ENCODE data around the gene ATP7B.

ATP7B gene

DNA sequence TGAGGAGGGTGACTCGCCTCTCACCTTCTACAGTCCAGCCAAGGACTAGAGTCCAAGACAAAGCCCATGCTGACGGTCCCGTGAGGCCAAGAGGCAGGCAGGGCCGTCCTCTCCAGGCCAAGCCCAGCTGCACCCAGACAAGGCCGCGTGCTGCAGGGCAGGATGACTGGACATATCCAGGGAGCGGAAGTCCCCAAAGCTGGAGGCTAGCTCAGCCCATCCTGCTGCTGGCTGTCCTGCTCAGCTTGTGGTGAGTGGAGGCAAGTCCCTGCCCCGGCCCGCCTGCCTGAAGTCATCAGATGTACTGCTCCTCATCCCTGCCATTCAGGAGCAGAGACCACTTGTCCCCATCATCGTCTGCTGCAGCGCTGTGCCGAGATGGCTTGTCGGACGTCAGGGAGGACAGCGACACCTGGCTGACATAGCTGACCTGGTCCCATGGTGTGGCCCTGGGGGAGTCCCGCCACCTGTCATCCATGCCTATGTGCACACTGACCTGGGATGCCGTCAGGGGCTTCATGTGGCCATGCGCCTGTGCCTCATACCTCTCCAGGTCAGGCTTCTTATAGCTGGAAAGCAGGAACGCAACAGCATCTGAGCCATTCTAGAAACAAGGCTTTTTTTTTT, 76.7 kb downstream of the ATP7B start:
- in situ Hi-C loops (cut with HindIII; ENCODE audit: low sequenced_read_pairs) = no loop called here
- TF ChIP-seq, protein P1, sequence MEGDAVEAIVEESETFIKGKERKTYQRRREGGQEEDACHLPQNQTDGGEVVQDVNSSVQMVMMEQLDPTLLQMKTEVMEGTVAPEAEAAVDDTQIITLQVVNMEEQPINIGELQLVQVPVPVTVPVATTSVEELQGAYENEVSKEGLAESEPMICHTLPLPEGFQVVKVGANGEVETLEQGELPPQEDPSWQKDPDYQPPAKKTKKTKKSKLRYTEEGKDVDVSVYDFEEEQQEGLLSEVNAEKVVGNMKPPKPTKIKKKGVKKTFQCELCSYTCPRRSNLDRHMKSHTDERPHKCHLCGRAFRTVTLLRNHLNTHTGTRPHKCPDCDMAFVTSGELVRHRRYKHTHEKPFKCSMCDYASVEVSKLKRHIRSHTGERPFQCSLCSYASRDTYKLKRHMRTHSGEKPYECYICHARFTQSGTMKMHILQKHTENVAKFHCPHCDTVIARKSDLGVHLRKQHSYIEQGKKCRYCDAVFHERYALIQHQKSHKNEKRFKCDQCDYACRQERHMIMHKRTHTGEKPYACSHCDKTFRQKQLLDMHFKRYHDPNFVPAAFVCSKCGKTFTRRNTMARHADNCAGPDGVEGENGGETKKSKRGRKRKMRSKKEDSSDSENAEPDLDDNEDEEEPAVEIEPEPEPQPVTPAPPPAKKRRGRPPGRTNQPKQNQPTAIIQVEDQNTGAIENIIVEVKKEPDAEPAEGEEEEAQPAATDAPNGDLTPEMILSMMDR (IDR thresholded peaks at IDR 0.05; ENCODE audit: low read depth, low read length, missing control alignments) = no peak
- H3K4me3 ChIP-seq (ENCODE audit: low read depth, low read length) = no peak overlapping the region
- no peak for DNase-seq (ENCODE audit: low read depth)

GRCh38 chr13:51933466-51934058, 77.7 kb downstream of the ATP7B start:
- no peak overlapping the region for H3K4me3 ChIP-seq (ENCODE audit: low read depth, low read length)
- no peak for DNase-seq (ENCODE audit: low read depth)
- TF ChIP-seq, protein P1 (IDR thresholded peaks at IDR 0.05; ENCODE audit: low read depth, low read length, missing control alignments) = no peak
- in situ Hi-C loops (cut with HindIII; ENCODE audit: low sequenced_read_pairs) = no loop called here

- TF ChIP-seq, protein P1 (IDR thresholded peaks at IDR 0.05; ENCODE audit: low read depth, low read length, missing control alignments) = no peak
- in situ Hi-C loops (cut with HindIII; ENCODE audit: low sequenced_read_pairs) = no loop called here
- no peak for DNase-seq (ENCODE audit: low read depth)
- H3K4me3 ChIP-seq (ENCODE audit: low read depth, low read length) = no peak overlapping the region
Measured at GRCh38 chr13:51932231-51932630, 79.0 kb downstream of the ATP7B start.

DNA sequence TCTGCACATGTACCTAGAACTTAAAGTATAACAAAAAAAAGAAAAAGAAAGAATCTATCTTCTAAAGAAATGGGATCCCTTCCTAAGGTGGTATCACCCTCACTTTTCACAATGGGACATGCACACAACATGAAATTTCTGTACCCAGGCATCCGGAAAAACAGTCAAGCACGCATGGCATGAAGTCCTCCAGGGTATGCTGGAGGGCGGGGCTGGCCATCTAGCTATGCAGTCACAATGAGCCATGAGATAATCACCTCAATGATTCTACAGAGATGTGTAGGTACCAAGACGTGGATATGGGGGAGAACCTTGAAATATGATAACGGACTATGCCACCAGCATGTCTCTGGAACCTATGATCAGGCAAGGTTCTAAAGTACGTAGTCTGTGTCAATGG, 79.6 kb downstream of the ATP7B start:
- TF ChIP-seq, protein P1 (IDR thresholded peaks at IDR 0.05; ENCODE audit: low read depth, low read length, missing control alignments) = no peak
- in situ Hi-C loops (cut with HindIII; ENCODE audit: low sequenced_read_pairs) = no loop called here
- no peak overlapping the region for H3K4me3 ChIP-seq (ENCODE audit: low read depth, low read length)
- DNase-seq (ENCODE audit: low read depth) = no peak

DNA sequence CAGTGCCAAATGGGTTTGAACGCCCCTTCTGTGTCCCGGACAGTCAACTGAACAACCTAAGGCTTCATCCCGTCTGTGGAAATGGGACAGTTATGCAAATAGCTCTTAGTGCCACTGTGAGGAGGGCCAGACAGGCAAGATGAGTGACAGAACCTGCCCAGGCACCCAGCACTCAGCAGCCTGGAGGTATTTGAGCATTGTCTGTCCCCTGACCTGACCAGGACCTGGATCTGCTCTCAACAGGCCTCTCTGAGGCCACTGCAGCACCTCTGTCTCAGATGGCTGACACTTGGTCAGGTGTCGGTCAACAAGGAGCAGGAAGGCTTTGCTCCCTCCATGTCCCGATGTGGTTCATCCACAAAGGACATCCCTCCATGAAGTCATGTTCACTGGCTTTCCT, 81.6 kb downstream of the ATP7B start:
- DNase-seq (ENCODE audit: low read depth) = no peak
- TF ChIP-seq, protein P1 (IDR thresholded peaks at IDR 0.05; ENCODE audit: low read depth, low read length, missing control alignments) = no peak
- no peak overlapping the region for H3K4me3 ChIP-seq (ENCODE audit: low read depth, low read length)
- in situ Hi-C loops (cut with HindIII; ENCODE audit: low sequenced_read_pairs) = no loop called here

DNA sequence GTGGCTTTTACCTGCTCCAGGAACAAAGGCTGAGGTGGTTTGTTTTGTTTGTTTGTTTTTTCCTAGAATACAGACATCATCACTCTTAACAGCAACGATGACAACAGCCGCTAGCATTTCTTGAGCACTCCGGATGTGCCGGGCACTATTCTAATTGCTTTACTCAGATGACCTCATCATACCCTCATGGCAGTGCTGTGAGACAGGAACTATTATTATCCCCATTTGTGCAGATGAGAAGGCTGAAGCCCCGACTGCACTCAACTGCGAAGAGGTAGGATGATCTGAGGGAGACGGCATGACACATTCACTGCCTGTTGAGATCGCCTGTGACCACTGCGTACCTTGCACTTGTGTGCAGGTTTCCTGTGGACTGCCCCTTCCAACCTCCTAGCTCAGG, 83.0 kb downstream of the ATP7B start:
- DNase-seq (ENCODE audit: low read depth) = no peak
- no peak overlapping the region for H3K4me3 ChIP-seq (ENCODE audit: low read depth, low read length)
- in situ Hi-C loops (cut with HindIII; ENCODE audit: low sequenced_read_pairs) = no loop called here
- TF ChIP-seq, protein P1 (IDR thresholded peaks at IDR 0.05; ENCODE audit: low read depth, low read length, missing control alignments) = no peak

All from astrocyte of the cerebellum (primary cell).